Inflammatory macrophage treated with lipopolysaccharide for 4 hours (primary cell): ENCODE results near the gene LSAMP.
"Not testable (repeated sequence)": the region's sequence is repeated elsewhere in the genome, so short reads cannot be mapped to it uniquely, and the experiment has no call there.

Experiments used
- DNase-seq: peaks from one replicate; pipeline ENCODE4 v3.0.0-alpha.2; 2020

Gene LSAMP

GRCh38 chr3:116233711-116234357 lies 211.5 kb downstream of the LSAMP start:
- no peak for DNase-seq

- DNase-seq = no peak
These were observed 214.8 kb downstream of the LSAMP start for GRCh38 chr3:116230431-116231020.

GRCh38 chr3:116226266-116226665 lies 219.0 kb downstream of the LSAMP start:
- no peak for DNase-seq

- DNase-seq = no peak
These were observed 228.5 kb downstream of the LSAMP start for GRCh38 chr3:116216761-116217160.

- DNase-seq = no peak
These were observed 233.4 kb downstream of the LSAMP start for GRCh38 chr3:116211901-116212300.

- not testable (repeated sequence) for DNase-seq
These were observed 236.5 kb downstream of the LSAMP start for GRCh38 chr3:116208830-116209229.

GRCh38 chr3:116200956-116201690 lies 244.2 kb downstream of the LSAMP start:
- DNase-seq = no peak

GRCh38 chr3:116199063-116199462 lies 246.2 kb downstream of the LSAMP start:
- DNase-seq = no peak

- DNase-seq = no peak
These were observed 247.2 kb downstream of the LSAMP start for GRCh38 chr3:116198087-116198486.

- no peak for DNase-seq
These were observed 252.8 kb downstream of the LSAMP start for GRCh38 chr3:116192464-116192863.

GRCh38 chr3:116191409-116191808 lies 253.9 kb downstream of the LSAMP start:
- DNase-seq = no peak

- no peak for DNase-seq
These were observed 255.2 kb downstream of the LSAMP start for GRCh38 chr3:116190095-116190494.

- DNase-seq = no peak
These were observed 257.0 kb downstream of the LSAMP start for GRCh38 chr3:116188231-116188785.

- no peak for DNase-seq
These were observed 259.2 kb downstream of the LSAMP start for GRCh38 chr3:116186049-116186448.

- no peak for DNase-seq
These were observed 264.1 kb downstream of the LSAMP start for GRCh38 chr3:116181159-116181558.

GRCh38 chr3:116179091-116179490 lies 266.2 kb downstream of the LSAMP start:
- DNase-seq = no peak

GRCh38 chr3:116176974-116177555 lies 268.2 kb downstream of the LSAMP start:
- no peak for DNase-seq

GRCh38 chr3:116166121-116166520 lies 279.2 kb downstream of the LSAMP start:
- DNase-seq = no peak

GRCh38 chr3:116165641-116166040 lies 279.6 kb downstream of the LSAMP start:
- no peak for DNase-seq

- no peak for DNase-seq
These were observed 280.2 kb downstream of the LSAMP start for GRCh38 chr3:116165135-116165534.

GRCh38 chr3:116164039-116164438 lies 281.2 kb downstream of the LSAMP start:
- no peak for DNase-seq

- no peak for DNase-seq
These were observed 283.4 kb downstream of the LSAMP start for GRCh38 chr3:116161575-116162525.
